GM18502 (cell line): ENCODE measurements around the gene UBL4A.
"Not testable (repeated sequence)": the region's sequence is repeated elsewhere in the genome, so short reads cannot be mapped to it uniquely, and the experiment has no call there.

Source experiments
- ATAC-seq: cut with Tn5 transposase; IDR thresholded peaks from one replicate; pipeline ENCODE4 v1.9.1; 2021; ENCODE audit warnings: mild to moderate bottlenecking; ENCODE audit not compliant: unreplicated experiment, poor library complexity

Gene UBL4A

GRCh38 chrX:154509455-154509854 is 23.0 kb upstream of the UBL4A start:
- no peak for ATAC-seq

DNA sequence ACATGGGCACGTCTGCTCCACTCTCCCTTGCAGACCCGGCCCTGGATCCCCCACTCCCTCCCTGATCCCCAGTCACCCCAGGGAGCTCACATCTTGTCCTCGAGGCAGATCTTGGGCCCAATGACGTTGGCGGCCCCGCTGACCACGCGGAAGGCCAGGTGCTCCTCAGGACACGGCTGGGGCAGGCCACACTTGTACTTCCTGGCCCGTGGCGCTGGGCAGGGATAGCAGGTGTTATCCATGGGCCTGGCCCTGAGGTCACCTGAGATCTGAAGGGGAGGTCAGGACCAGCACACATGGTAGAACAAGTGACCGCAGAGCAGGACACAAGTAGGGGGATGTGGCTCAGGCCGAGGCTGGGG is 21.9 kb upstream of the UBL4A start:
- ATAC-seq, result no peak

GRCh38 chrX:154507673-154508383 is 21.4 kb upstream of the UBL4A start:
- ATAC-seq, result no peak

DNA sequence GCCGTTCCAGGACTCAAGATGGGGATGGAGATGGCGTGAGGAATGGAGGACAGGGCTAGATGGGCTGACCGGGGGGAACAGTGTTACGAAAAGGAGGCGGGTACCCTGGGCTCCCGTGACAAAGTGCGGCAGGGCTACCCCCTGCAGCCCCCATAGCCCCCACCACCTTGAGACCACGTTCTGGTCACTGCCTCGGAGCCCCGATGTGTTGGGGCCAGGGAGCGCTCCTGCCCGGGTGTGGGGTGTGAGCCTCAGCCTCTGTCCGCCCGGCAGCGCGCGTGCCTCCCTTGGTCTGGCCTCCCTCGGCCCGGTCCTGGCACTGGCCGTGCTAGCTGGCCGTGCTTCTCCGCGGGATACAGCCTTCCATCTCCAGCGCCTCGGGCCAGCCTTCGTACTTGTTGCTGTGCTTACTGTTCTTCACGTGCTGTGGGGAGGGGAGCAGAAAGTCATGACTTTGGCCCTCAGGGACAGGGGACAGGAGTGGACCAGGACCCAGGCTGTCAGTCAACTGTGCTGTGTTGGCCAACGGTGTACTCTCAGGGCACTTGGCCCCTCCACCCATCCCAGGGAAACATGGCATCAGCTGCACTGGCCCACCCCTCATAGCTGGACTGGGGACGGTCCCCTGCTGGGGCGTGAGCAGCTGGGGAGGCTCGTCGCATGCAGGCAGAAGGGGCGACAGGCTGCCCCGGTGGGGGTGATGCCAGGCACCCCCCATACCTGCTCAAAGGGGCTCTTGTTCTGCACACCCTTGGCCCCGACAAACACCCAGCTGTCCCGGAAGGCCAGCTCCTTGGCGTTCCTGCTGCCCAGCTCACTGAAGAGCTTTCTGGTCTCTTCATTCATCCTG is 20.3 kb upstream of the UBL4A start:
- ATAC-seq, result no peak

DNA sequence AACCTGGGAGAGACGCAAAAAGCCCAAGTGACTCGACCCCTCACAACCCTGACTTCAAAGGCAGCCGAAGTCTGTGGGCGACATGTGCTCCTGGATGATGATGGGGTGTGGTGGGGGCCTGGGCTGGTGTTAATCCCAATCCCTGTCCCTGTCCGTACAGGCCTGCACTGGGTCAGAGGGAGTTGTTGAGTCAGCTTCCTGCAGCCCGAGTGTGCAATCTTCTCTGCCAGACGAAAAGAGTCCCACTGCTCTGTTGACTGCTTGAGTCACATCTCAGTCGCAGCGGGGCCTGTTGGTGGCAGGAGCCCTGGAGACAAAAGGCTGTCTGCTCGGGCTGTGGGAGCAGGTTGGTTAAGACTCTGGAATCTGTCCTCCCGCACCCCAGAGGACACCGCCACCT is 19.3 kb upstream of the UBL4A start:
- ATAC-seq, result no peak

- ATAC-seq, result no peak
Observed at GRCh38 chrX:154502989-154503388, 16.6 kb upstream of the UBL4A start.

DNA sequence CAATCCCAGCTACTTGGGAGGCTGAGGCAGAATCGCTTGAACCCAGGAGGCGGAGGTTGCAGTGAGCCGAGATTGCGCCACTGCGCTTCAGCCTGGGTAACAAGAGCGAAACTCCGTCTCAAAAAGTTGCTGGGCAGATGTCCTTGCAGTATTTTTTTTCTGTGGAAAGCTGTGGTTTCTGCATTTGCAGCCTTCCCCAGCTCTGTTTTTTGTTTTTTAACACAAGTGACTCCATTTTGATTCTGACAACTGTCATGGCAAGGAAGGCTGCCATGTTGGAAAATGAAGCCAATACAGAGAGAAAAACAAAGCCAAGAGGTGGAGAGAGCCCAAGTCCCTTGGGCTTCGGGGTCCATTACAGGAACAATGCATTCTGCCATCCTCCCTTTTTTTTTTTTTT is 15.7 kb upstream of the UBL4A start:
- ATAC-seq, result no peak

- ATAC-seq, result not testable (repeated sequence)
Observed at GRCh38 chrX:154501423-154501822, 15.0 kb upstream of the UBL4A start.

GRCh38 chrX:154496591-154497137 is 10.2 kb upstream of the UBL4A start:
- not testable (repeated sequence) for ATAC-seq

- ATAC-seq, result no peak
Observed at GRCh38 chrX:154495472-154495922, 9.1 kb upstream of the UBL4A start.

- ATAC-seq, result no peak
Observed at GRCh38 chrX:154494715-154495114, 8.3 kb upstream of the UBL4A start.

- peak; percentile 81 for ATAC-seq
Observed at GRCh38 chrX:154490414-154491083, 4.1 kb upstream of the UBL4A start, which contains the start of gene SLC10A3. SLC10A3 (minus strand) TSS chrX:154490629; CDS start chrX:154488940, 1,689 bp downstream.

GRCh38 chrX:154490021-154490413 is 3.6 kb upstream of the UBL4A start:
- ATAC-seq, result peak; percentile 16

- no peak for ATAC-seq
Observed at GRCh38 chrX:154489182-154489581, 2.8 kb upstream of the UBL4A start.

- ATAC-seq, result no peak
Observed at GRCh38 chrX:154488336-154489075, 2.1 kb upstream of the UBL4A start.

DNA sequence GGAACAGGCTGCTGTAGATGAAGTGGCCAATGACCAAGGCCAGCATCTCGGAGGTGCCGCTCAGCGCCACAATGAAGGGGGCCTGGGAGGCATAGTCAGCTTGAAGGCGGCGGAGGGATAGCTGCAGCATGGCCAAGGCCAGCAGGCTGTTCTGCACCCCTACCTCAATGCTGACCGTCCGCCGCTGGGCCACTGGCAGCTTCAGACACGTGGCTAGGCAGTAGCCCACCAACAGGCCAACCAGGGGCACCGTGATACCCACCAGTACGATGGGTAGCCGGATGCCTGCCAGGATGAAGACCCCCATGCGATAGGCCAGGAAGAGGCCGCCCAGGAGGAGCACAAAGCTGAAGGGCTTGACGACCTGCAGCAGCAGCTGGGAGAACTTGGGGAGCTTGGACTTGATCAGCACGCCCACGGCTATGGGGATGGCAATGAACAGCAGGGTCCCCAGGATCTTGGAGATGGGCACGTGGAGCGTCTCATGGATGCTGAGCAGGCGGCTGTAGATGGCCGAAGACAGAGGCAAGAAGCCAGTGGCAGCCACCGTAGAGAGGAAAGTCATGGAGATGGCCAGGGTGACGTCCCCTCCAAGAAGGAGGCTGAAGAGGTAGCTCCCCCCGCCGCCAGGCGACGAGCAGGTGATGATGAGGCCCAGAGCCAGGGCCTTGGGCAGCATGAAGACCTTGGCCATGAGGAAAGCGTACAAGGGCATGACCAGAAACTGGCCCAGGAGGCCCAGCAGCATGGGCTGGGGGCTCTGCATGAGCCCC is 1.3 kb upstream of the UBL4A start:
- ATAC-seq, result no peak

- ATAC-seq, result no peak
Observed at GRCh38 chrX:154486052-154486395, 391 bp downstream of the UBL4A start.

DNA sequence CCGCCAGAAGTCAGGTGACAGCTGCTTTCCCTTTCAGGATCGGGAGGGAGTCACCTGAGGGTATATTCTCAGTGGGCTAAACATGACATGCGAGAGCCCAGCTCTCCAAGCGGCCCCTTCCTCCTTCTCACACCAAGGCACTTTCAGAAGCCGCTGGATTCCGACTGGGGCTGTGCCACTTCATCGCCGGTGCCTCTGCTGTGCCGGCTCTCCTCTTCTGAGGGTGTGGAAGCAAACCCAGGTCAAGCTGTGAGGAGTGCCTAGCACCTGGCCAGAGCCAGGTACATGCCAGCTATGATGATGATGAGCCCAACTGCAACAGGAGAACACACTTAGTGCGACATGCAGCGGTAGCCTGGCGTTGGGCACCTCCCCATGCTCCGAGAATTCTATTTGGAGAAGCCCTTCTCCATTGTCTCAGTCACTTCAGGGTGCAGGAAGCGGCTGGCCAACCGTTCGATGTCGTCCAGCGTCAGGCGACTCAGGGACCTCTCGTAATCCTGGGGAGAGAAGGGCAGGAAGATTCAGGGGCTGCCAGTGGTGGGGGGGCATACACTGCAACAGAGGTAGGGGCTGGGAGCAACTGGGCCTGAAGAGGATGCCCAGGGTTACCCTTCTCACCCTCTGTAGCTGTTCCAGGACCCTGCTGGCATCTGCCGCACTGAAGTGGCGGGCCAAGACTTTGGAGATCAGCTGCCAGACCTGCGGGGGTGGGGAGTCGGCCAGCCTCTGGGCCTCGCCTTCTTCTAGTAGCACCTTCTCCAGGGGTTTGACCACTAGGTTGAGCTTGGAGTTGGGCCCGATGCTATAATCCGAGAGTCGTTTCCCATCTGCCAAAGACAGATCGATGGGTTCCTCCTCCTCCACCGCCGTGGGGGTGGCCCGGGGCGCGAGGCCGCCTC is 1.0 kb downstream of the UBL4A start:
- ATAC-seq, result no peak
